GM03348 (cell line): ENCODE data around the gene TUT7.

Experiments used
- DNase-seq: peaks from one replicate; pipeline ENCODE4 v3.0.0; 2012; ENCODE audit warnings: low spot score

TUT7 gene

GRCh38 chr9:86259557-86259956 lies 94.7 kb downstream of the TUT7 start, which contains the start of gene C9orf153:
C9orf153 (minus strand) TSS chr9:86259657; CDS start chr9:86229603, 30,054 bp downstream.
- no peak for DNase-seq

- DNase-seq: no peak
Observed at GRCh38 chr9:86257391-86257790, 96.8 kb downstream of the TUT7 start.

GRCh38 chr9:86256653-86257052 lies 97.6 kb downstream of the TUT7 start:
- DNase-seq: no peak

GRCh38 chr9:86253577-86253976 lies 100.6 kb downstream of the TUT7 start:
- no peak for DNase-seq

GRCh38 chr9:86252870-86253269 lies 101.3 kb downstream of the TUT7 start:
- DNase-seq: no peak

- no peak for DNase-seq
Observed at GRCh38 chr9:86250123-86250522, 104.1 kb downstream of the TUT7 start.

GRCh38 chr9:86248746-86249145 lies 105.5 kb downstream of the TUT7 start:
- no peak for DNase-seq

- DNase-seq: peak; percentile 24
Observed at GRCh38 chr9:86246752-86247161, 107.5 kb downstream of the TUT7 start.

GRCh38 chr9:86242071-86242470 lies 112.1 kb downstream of the TUT7 start:
- no peak for DNase-seq

GRCh38 chr9:86241216-86241615 lies 113.0 kb downstream of the TUT7 start:
- DNase-seq: no peak

- DNase-seq: no peak
Observed at GRCh38 chr9:86238861-86239770, 115.1 kb downstream of the TUT7 start.
